IPS-11a (cell line): ENCODE measurements around the gene PROSER2.
"Not testable (repeated sequence)": the region's sequence is repeated elsewhere in the genome, so short reads cannot be mapped to it uniquely, and the experiment has no call there.

Experiments used
- H3K4me3 ChIP-seq: one replicate; pipeline ENCODE4 v1.5.1; 2013; ENCODE audit warnings: low read depth, low read length, control low read depth

The PROSER2 gene

DNA sequence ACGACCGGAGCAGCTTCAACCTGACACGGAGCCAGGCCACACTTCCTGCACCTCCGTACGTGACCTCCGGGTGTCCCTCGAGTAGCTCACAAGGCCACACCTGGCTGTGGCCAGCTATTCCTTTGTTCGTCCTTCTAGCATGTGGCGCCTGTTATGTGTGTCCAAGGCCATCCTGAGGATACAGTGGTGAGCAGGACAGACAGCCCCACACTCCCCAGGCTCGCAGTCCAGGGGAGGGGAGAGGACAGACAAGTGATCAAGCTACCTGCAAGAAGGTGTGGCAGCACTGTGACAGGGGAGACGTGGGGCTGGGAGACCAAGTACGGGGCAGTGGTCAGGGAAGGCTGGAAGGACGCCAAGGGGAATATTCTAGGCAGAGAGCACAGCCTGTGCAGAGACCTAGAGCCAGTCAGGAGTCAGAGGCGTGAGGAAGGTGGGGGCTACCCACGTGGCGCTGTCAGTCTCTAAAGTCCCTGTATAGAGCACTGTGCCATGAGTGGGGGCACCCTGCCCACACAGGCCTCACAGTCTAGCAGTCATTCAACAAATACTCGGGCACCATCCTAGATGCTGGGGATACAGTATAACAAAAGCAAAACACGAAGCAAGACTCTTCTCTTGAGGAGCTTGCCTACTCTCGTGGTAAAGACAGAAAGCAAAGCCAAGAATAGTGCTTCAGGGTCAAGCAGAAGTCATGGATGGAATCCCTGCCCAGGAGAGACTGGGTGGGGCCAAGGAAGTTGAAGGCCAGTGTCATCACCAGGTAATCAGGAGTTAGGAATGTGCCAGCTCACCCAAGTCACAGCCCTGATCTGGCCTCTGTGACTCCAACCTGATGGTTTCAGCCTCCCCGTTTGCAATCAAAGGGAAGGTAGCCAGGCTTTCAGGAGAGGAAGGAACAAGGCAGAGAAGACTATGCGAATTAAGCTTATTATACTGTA lies 58.6 kb downstream of the PROSER2 start:
- no peak overlapping the region for H3K4me3 ChIP-seq

DNA sequence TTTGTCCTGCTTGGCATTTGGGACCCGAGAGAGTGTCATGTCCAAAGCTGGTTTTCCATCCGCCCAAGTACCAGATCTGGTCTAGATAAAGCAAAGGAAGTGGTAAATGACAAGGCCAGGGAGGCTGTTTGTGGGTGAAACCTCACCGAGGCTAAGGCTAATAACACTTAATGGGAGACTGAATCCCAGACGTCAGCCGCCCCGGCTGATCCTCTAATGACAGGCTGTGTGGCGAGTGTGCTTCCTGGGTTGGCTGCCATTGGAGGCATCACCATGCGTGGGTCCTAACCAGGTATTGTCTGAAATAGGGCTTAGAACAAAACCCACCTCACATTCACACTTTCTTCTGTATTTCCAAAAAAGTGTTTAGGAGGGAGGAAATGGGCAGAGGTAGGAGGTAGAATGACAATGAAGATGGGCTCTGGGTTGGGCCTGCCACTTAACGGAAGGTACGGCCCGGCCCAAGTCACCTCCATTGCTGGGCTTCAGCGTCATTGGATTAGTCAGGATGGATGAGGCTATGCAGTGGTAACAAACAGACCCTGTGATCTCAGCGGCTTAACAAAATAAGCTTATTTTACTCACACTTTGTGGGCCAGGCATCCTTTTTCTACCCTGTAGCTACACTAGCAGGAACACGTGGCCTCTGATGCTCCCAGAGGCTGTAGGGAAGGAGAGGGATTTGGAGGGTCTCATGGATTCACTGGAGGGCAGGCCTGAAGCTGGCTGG lies 59.7 kb downstream of the PROSER2 start:
- H3K4me3 ChIP-seq = no peak overlapping the region

DNA sequence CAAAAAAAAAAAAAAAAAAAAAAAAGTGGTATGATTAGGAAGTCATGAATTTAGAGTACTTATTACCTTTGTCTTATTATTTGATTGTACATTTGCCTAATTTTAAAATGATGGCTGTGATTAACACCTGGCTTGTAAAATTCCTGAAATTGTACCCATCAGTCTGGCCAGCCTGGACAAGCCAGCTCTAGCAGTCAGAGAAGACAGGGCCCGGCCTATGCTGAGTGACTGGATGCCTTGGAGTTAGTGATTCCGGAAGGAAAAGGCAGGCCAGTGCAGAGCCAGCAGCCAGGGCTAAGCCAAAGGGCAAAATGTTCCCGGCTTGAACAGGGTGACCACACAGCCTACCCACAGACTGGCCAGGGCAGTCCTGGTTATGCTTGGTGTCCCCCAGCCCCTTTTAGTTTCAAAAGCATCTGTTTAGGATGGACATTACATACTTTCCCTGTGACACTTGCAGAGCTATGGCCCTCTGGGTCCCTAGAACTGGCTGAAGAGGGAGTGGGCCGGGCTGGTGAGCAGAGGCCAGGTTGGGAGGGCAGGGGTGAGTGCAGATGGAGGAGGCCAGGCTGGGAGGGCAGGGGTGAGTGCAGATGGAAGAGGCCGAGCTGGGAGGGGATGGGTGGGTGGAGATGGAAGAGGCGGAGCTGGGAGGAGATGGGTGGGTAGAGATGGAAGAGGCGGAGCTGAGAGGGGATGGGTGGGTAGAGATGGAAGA lies 61.7 kb downstream of the PROSER2 start:
- H3K4me3 ChIP-seq = no peak overlapping the region

DNA sequence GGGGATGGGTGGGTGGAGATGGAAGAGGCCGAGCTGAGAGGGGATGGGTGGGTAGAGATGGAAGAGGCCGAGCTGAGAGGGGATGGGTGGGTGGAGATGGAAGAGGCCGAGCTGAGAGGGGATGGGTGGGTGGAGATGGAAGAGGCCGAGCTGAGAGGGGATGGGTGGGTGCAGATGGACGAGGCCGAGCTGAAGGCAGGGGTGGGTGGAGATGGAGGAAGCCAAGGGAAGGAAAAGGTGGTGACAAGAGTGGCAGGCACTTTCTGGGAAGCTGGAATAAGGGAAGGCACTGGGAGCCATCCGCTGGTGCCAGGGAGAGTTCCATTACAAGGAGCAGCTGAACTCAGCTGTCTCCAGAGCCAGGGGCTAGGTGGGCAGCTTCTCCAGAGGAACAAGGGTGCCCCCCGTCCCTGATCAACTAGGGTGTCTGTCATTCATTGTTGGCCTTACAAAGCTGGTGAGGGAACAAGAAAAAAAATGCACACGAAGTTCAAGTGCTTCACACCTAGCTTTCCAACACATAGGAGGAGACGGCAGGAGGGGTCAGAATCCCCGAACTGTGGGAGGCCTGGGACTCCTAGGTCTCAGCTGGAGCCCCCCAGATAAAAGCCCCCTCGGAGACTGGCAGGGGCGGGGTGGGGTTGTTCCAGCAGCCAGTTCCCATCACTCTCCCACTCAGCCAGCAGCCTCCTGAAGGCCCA lies 62.4 kb downstream of the PROSER2 start:
- no peak overlapping the region for H3K4me3 ChIP-seq

DNA sequence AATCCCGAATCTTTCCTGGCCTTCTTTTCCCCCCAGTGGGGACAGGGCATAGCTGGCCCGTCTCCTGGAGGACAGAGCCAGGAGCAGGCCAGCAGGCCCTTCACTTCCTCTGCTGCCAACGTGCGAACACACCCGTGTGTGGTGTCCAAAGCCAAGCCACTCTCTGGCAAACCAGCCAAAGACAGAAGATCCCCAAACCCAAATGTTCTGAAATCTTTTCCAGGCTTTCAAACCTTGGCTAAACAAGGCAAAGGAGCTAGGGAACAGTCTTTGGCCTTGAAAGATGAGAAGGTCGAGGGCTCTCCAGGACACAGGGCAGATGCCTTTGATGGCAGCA lies 63.0 kb downstream of the PROSER2 start:
- H3K4me3 ChIP-seq = no peak overlapping the region

DNA sequence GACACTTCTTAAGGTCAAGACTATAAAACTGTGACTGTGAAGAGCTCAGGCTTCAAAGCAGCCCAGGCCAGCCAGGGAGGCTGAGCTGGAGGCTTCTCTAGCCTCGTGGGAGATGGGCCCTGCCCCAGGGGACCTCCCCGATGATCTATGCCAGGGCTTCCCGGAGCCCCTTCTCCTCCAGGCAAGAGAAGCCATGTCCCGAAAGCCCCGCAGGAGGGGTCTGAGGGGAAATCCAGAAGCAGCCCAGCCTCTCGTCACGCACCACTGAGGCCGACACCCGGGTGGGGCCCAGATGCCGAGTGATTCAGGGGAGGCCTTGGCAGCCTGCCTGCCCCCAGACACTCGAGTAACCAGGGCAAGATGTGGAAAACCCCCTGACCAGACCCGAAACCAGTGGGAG lies 63.7 kb downstream of the PROSER2 start:
- H3K4me3 ChIP-seq = no peak overlapping the region

DNA sequence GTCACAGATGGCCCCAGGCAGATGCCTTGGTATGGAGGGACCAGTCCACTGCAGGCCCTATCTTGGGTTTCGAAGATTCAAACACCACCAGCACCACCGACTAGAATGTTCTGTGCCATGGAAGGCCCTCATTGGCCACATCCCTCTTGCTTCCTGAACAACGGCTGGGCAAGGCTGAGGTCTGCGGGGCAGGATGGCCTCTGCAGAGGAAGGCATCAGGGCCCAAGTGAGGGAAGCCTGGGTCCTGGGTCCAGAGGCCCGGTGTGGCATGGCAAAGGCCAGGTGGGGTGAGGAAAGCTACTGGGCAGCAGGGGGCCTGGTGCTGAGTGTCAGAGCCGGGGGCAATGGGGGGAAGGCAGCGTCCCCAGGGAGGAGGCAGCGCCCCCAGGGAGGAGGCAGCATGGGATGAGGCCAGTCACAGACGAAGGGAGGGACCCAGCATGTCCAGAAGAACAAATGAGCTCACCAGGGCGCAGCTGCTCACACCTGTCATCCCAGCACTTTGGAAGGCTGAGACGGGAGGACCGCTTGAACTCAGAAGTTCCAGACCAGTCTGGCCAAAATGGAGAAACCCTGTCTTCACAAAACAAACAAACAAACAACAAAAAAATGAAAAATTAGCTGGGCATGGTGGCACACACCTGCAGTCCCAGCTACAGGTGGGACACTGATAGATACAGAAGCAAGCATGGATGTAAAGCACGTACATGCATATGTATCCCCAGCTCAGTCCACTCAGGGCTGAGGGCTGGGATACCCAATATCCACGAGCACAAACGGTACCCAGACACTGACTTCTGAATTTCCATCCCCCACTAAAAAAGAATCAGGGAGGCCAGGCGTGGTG lies 64.4 kb downstream of the PROSER2 start:
- H3K4me3 ChIP-seq = no peak overlapping the region

DNA sequence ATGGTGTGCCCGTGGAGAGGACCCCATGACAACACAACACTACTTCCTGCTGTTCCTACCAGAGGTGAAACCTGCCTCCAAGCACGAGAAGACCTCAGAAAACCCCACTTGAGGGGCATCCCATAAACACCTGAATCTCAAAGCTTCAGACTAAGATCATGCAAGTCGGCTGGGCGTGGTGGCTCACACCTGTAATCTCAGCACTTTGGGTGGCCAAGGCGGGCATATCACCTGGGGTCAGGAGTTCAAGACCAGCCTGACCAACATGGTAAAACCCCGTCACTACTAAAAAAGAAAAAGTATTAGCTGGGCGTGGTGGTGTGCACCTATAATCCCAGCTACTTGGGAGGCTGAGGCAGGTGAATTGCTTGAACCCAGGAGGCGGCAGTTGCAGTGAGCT lies 66.1 kb downstream of the PROSER2 start:
- not testable (repeated sequence) for H3K4me3 ChIP-seq

DNA sequence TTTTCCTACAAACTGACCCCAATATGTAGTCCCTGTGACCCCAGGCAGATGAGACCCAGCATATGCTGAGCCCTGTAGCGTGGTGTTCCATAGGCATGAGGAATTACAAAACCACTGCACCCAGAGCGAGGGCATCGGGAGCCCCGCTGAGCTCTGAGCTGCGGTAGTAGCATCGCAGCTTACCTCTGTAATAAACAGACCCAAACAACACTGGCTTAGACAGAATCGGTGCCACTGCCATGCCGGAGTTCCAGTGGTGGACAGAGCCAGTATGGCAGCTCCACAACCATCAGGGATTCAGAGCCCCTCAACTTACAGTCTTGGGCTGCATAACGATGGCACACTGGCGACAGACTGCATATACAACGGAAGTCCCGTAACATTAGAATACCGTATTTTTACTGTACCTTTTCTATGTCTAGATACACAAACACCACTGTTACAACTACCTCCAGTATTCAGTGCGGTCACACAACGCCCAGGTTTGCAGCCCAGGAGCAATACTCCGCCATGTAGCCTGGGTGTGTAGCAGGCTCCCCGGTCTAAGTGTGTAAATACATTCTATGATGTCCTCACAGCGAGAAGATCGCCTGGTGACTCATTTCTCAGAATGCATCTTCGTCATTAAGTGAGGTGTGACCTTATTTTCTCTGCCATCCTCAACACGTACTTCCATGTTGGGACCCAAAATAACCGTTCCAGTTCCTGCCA lies 68.8 kb downstream of the PROSER2 start:
- no peak overlapping the region for H3K4me3 ChIP-seq

DNA sequence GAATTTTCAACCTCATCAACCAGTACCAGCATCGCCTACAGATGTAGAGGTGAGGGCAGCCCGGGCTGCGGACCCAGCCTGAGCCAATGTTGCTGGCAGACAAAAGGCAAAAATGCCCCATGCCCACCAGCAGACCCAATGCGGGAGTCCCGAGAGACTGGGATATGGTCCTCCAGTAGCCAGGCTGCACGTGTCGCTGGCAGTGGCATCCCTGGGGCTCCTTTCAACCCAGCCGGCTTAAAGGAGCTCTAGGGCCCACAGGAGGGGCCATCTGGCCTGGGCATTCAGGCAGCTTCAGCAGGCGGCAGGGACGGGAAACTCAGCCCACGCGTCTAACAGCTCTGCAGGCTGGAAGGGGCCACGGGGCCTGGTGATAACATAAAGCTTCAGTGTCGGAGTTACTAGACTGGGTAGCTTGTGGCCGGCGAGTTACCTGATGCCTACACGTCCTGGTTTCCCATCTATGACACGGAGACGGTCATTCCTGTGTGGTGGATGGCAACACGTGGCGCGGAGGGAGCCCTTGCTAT lies 70.7 kb downstream of the PROSER2 start:
- H3K4me3 ChIP-seq = no peak overlapping the region

DNA sequence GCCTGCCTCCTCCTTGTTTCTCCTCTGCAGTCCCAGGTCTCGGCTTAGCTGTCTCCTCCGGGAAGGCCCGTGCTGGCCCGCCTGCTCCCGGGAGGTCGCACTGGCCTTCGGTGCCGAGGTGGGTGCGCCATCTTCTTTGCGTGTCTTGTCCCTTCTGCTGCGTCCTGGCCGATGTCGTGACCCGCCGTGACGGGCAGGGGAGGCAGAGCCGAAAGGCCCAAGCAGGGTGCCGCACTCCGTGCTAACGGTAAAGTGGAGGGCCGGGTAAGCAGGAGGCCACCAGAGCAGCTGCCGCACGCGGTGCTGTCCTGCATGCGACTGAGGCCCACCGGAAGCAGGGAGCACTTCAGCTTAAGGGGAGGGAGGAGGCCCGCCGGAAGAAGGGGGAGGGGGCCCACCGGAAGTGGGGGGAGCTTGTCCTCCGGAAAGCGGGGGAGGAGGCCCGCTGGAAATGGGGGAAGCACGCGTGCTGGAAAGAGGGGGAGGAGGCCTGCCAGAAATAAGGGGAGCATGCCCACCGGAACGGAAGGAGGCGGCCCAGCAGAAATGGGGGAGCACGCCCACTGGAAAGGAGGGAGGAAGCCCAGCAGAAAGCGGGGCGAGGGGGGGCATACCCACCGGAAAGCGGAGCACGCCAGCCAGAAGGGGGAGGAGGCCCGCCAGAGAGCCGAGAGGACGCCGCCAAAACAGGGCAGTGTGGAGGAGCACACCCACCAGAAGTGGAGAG lies 71.4 kb downstream of the PROSER2 start:
- H3K4me3 ChIP-seq = no peak overlapping the region

DNA sequence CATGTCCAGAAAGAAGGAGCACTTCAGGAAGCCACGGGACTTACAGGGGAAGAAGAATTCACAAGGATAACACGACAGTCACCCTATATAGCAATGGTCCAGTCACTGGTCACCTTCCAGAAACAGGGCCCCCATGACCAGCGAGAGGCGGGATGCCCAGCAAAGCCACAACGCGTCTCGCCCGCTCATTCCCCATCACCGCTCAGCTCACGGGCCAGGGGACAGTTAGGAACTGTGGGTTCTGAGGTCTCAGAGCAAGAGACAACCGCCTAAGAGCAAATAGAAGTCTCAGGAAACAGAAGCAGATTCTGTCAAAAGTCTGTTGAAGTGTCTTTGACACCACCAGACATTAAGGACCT lies 71.9 kb downstream of the PROSER2 start:
- H3K4me3 ChIP-seq = no peak overlapping the region

DNA sequence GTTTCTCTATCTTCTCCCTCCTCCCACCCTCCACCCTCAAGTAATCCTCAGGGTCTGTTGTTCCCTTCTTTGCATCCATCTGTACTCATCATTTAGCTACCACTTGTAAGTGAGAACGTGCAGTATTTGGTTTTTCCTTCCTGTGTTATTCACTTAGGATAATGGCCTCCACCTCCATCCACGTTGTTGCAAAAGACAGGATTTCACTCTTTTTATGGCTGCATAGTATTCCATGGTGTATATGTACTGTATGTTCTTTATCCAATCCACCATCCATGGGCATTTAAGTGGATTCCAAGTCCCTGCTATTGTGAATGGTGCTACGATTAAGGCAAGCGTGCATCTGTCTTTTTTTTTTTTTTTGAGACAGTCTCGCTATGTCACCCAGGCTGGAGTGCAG lies 72.4 kb downstream of the PROSER2 start:
- H3K4me3 ChIP-seq = no peak overlapping the region

DNA sequence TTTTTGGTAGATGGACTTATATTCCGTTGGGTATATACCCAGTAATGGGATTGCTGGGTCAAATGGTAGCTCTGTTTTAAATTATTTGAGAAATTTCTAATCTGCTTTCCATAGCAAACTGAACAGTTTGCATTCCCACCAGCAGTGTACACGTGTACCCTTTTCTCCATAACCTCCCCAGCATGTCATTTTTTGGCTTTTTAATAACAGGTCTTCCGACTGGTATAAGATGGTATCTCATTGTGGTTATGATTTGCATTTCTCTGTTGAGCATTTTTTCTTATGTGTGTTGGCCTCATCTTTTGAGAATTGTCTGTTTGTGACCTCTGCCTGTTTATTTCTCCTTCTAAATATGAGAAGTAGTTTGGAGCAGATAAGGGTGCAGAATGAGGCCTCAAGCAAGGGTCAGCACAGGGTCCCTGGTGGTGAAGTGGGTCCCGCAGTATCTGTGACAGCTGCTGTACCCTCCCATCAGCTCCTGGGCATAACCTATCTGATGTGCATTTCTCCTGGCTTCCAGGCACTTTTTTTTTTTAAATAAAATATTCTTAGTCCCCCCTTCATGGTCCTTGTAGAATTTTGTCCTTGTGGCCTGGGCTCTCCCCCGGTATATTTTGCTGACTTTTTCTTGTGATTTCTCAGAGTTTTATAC lies 73.5 kb downstream of the PROSER2 start:
- no peak overlapping the region for H3K4me3 ChIP-seq

DNA sequence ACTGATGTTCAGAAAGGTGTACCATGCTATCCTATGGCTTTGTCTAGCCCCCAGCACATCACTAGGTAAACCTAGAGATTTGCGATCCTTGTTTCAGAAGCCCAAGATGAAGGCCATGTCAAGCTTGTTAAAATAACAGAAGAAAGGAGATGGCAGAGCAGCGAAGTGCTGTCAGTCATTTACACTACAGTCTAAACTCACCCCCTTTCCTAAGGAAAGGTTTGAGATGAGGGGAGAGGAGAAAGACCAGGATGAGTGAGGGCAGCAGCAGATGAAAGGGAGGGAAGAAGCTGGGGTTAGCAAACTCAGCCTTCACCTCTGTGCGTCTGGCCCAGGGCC lies 74.8 kb downstream of the PROSER2 start:
- H3K4me3 ChIP-seq = no peak overlapping the region

DNA sequence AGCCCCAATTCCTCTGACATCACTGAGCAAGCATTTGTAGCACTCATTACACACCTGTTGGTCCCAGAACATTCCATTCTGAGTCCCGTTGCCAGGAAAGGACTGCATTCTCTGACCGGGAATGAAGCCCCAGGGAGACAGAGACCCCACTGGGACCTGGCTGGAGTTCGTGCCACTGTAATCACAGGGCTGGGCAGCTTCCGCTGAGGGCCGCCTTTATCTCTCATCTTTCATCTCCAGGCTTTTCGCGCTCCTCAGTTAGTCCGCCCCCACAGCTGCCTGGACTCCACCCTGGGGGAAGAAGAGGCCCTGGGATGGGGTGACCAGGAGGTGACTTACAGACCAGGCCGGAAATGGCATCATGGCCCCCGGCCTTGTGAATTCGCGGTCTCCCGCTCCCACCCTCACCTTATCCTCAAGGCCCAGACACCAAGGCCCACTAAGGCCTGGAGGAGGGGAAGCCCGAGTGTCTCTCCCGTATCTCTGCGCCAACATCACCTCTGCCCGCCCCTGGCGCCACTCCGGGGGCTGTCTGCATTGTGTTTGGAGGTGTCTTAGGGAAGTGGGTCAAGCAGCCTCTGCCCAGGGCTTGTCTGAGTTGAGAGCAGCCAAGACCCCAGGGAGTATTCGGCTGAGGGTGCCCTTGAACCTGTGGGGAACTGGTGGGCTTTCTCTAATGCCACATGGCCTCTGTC lies 75.4 kb downstream of the PROSER2 start:
- H3K4me3 ChIP-seq = no peak overlapping the region

DNA sequence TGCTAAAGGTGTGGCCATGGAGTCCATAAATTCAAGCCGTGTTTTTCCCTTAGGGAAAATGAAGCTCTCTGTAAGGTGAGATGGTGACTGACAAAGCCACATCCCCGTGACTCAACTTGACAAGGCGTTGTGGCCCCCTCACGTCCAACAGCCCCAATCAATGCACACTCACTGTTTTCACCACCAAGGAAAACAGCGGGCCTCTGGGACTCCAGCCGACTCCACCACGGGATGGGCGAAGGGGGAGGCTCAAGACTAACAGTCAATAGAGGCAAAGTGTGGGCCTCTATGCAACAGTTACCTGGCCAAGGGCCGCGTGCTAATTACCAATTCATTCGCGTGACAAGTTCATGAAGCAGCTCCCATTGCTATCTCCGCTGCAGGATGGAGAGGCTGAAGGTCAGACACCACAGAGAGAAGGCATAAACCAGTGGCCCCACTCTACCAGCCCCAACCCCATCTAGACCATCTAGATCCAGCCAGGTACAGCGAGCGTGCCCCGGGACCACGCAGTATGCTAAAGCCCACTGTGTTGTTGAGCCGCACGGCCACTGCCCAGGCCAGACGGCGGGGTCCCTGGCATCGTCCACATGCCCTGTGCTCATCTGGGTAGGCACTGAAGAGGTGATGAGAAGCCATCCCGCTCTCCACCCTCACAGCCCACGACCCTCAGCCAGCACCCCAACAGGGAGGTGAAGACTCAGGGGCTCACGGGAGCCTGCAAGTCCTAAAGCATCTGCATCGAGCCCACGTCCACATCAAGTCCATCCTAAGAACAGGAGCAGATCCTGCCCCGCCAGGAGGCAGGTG lies 76.1 kb downstream of the PROSER2 start:
- H3K4me3 ChIP-seq = no peak overlapping the region
